GM18951 (cell line): ENCODE measurements around the gene PTTG1IP.

ENCODE experiments used
- POLR2A ChIP-seq: IDR thresholded peaks from 4 replicates; pipeline ENCODE4 v1.6.1; 2011; ENCODE audit warnings: mild to moderate bottlenecking; ENCODE audit not compliant: insufficient read length, insufficient read depth; ENCODE audit errors: extremely low read depth
- in situ Hi-C: fragments of 300-500 bp; cut with MboI; formaldehyde crosslinking; loops from one replicate; pipeline ENCODE4 v1.12.0; 2022; ENCODE audit warnings: low sequenced_read_pairs, mixed read lengths, inconsistent platforms; ENCODE audit not compliant: unreplicated experiment

PTTG1IP gene

GRCh38 chr21:44876849-44877575 is 3.5 kb upstream of the PTTG1IP start:
- TF ChIP-seq POLR2A: no peak
- in situ Hi-C loops: no loop called here

- in situ Hi-C loops: no loop called here
- TF ChIP-seq POLR2A: no peak
Observed at GRCh38 chr21:44875316-44875700, 1.8 kb upstream of the PTTG1IP start.

- peak; percentile 53 for TF ChIP-seq POLR2A
- in situ Hi-C loops: no loop called here
Observed at GRCh38 chr21:44874497-44875315, 1.2 kb upstream of the PTTG1IP start.

DNA sequence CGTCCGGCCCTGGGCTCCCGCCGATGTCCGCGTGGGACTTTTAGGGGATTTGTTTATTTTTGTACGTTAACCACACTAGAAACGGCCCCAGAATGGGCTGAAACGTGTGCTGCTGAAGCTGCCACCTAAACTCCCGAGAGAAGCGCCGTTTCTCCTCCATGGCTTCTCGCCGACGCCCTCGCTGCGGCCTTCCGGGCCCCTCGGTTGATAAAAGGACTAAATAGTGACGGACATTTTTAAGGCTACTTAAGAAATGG is 678 bp upstream of the PTTG1IP start:
- TF ChIP-seq POLR2A: no peak
- in situ Hi-C loops: no loop called here

- TF ChIP-seq POLR2A: no peak
- in situ Hi-C loops: no loop called here
Observed at GRCh38 chr21:44872649-44873355, 688 bp downstream of the PTTG1IP start.

- no peak for TF ChIP-seq POLR2A
- in situ Hi-C loops: no loop called here
Observed at GRCh38 chr21:44872323-44872648, 1.2 kb downstream of the PTTG1IP start.

DNA sequence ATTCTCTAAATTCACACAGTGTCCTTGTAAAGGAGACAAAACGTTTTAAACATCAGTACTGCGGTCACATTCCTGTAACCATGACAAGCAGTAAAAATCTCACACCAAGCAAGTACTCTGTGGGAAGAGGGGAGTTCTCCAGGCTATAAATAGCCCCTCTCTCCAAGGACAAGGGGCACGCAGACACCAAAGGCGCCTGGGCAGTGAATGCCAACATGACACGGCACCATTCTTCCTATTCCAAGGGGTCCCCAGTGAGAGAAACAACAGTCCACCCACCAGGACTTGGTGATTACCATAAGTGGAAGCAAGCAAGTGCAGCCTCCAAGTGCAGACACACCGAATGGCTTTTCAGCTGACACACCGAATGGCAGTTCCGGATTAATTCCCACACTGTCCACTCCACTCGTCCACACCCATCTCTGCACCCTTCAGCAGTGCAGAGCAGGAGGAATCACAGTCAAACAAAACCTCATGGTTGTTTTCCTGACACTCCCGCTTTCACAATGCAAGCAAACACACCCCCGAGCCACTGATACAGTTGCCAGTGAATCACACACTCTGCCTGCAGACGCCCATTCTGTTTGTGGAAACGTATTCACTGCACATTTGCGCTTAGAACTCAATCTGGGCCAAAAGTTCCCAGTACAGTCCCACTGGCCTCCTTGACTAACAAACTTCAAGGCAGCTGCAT is 1.8 kb downstream of the PTTG1IP start:
- no peak for TF ChIP-seq POLR2A
- in situ Hi-C loops: no loop called here

DNA sequence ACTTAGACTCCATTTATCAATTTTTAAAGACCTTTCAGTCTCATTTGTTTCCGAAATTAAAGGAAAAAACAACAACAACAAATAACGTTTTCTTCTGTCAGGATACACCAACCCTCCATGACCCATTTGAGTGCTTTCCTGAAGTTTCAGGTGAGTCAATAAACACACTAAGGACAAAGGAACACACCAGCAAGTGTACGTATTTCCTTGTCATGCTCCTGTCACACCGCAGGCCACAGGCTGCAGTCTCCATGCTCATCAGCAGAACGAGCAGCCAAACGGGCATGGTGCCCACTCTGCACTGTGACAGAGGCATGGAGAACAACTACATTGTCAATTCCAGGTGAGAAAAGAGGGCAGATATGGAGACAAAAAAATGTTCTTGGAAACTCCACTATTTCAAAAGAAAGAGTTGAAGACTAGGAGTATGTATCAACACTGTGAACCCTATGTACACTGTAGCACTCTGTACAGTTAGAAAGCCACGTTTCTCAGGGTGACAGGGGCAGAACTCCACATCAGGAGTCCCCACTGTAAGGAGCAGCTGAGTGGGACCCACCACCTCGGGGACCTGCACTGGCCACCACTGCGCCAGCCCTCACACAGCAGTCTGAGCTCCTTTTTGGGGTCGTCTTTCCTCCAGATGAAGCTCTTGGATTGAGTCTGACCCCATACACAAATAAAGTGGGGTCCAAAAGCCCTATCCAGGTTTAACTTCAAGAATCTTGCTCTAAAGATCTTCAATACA is 2.6 kb downstream of the PTTG1IP start:
- TF ChIP-seq POLR2A: no peak
- in situ Hi-C loops: no loop called here

GRCh38 chr21:44869781-44870747 is 3.4 kb downstream of the PTTG1IP start:
- TF ChIP-seq POLR2A: no peak
- in situ Hi-C loops: no loop called here

GRCh38 chr21:44868707-44869106 is 4.8 kb downstream of the PTTG1IP start:
- in situ Hi-C loops: no loop called here
- no peak for TF ChIP-seq POLR2A

DNA sequence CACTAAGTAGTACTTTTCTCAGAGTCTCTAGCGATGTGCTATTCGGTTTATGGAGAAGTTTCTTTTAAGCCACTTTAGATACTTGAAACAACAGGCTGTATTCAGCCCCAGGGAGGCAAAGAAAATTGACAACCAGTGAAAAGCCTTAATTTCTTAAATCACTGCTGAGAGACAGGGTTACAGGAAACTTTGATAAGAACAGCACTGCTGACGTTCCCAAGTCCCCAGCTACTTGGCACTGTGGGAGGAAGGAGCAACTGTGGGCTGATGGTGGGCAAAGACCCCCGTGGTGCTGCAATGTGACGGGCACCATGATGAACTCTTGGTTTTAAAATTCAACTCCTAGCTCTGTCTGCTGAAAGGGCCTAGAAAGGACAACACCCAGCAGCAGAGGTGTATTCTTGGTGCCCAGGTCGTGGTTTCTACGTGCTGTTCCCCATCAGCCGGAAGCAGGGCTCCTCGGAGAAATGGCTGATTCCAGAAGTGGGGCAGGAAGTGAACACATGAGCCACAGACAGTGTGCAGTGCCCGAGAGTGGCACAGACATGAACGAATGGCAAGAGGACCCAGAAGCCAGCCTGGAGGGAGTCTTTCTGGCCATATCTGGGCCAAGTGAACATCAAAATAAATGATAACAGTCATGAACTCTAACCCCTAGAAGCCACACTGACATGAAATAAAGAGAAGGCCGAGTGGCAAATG is 5.3 kb downstream of the PTTG1IP start:
- TF ChIP-seq POLR2A: no peak
- in situ Hi-C loops: no loop called here

DNA sequence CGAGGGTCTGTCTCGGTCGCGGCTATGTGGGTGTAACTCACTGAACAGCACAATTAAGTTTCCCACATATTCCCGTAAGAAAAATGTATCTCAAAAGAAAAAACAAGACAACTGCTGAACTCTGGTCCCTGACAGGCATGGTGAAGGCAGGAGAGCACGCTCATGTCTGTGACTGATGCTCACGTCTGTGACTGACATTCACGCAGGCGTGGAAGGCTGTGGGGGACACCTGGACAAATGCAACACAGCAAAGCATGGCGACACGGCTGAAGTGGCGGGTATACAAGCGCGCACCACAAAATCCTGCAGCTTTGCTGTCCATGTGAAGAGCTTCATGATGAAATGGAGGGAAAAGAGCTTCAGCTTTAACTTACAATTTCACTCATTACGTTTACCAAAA is 6.0 kb downstream of the PTTG1IP start:
- no peak for TF ChIP-seq POLR2A
- in situ Hi-C loops: no loop called here

GRCh38 chr21:44866780-44867179 is 6.7 kb downstream of the PTTG1IP start:
- in situ Hi-C loops: no loop called here
- no peak for TF ChIP-seq POLR2A
